NK-92 (cell line): ENCODE measurements around the gene GSTM2.

Source experiments
- DNase-seq: peaks from one replicate; lab custom pipeline; 2025; ENCODE audit not compliant: unreplicated experiment; lab: John Stamatoyannopoulos, UW

GSTM2 gene

GRCh38 chr1:109712321-109712864, 44.5 kb downstream of the GSTM2 start:
- DNase-seq, result no peak

- DNase-seq, result no peak
These were observed 45.8 kb downstream of the GSTM2 start for GRCh38 chr1:109713636-109714035.

- no peak for DNase-seq
These were observed 47.0 kb downstream of the GSTM2 start for GRCh38 chr1:109714661-109715372.

GRCh38 chr1:109716121-109716520, 48.3 kb downstream of the GSTM2 start:
- DNase-seq, result no peak

- DNase-seq, result no peak
These were observed 48.8 kb downstream of the GSTM2 start for GRCh38 chr1:109716570-109717090.

- no peak for DNase-seq
These were observed 49.9 kb downstream of the GSTM2 start for GRCh38 chr1:109717729-109718128.

GRCh38 chr1:109718495-109718894, 50.6 kb downstream of the GSTM2 start:
- DNase-seq, result no peak

GRCh38 chr1:109719337-109719837, 51.5 kb downstream of the GSTM2 start:
- DNase-seq, result no peak

GRCh38 chr1:109721042-109721441, 53.2 kb downstream of the GSTM2 start:
- no peak for DNase-seq

GRCh38 chr1:109721971-109722370, 54.1 kb downstream of the GSTM2 start:
- DNase-seq, result no peak

- DNase-seq, result no peak
These were observed 55.2 kb downstream of the GSTM2 start for GRCh38 chr1:109722908-109723691.
